NB4 (cell line): ENCODE data around the gene TMEM242.

Experiments used
- DNase-seq: peaks from one replicate; pipeline ENCODE4 v3.0.0; 2010; ENCODE audit warnings: low read depth
- H3K4me3 ChIP-seq: one replicate; pipeline ENCODE4 v1.5.1; 2011; ENCODE audit warnings: mild to moderate bottlenecking, low read depth, low read length, moderate library complexity
- MYC ChIP-seq: IDR thresholded peaks from 2 replicates; pipeline ENCODE4 v1.6.1; 2011; ENCODE audit warnings: low read depth, low read length
- POLR2A ChIP-seq: IDR thresholded peaks from 2 replicates; pipeline ENCODE4 v1.6.1; 2011; ENCODE audit warnings: mild to moderate bottlenecking; ENCODE audit not compliant: insufficient read length; ENCODE audit errors: extremely low read depth
- TF ChIP-seq, protein P1 (sequence below): IDR thresholded peaks from 2 replicates; pipeline ENCODE4 v1.6.1; 2011; ENCODE audit warnings: low read depth, low read length
- TF ChIP-seq, protein P2 (sequence below): IDR thresholded peaks from one replicate; pipeline ENCODE4 v1.5.1; 2012; ENCODE audit warnings: low read depth, low read length

The TMEM242 gene

DNA sequence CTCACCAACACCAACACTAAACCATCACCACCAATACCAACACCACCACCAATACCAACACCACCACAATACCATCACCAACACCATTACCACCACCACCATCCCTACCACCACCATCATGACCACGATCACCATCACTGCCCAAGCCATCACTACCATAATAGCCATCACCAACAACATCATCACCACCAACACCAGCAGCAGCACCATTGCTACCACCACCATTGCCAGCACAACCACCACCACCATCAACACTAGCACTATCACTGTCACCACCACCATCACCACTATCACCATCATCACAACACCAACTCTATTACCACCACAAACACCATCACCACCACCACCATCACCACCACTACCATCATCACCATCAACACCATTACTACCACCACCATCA, 53.0 kb downstream of the TMEM242 start:
- DNase-seq: no peak
- TF ChIP-seq POLR2A (no peak), MYC (no peak)
- TF ChIP-seq, protein P1, sequence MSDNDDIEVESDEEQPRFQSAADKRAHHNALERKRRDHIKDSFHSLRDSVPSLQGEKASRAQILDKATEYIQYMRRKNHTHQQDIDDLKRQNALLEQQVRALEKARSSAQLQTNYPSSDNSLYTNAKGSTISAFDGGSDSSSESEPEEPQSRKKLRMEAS: no peak
- TF ChIP-seq, protein P2, sequence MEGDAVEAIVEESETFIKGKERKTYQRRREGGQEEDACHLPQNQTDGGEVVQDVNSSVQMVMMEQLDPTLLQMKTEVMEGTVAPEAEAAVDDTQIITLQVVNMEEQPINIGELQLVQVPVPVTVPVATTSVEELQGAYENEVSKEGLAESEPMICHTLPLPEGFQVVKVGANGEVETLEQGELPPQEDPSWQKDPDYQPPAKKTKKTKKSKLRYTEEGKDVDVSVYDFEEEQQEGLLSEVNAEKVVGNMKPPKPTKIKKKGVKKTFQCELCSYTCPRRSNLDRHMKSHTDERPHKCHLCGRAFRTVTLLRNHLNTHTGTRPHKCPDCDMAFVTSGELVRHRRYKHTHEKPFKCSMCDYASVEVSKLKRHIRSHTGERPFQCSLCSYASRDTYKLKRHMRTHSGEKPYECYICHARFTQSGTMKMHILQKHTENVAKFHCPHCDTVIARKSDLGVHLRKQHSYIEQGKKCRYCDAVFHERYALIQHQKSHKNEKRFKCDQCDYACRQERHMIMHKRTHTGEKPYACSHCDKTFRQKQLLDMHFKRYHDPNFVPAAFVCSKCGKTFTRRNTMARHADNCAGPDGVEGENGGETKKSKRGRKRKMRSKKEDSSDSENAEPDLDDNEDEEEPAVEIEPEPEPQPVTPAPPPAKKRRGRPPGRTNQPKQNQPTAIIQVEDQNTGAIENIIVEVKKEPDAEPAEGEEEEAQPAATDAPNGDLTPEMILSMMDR: no peak
- no peak overlapping the region for H3K4me3 ChIP-seq

DNA sequence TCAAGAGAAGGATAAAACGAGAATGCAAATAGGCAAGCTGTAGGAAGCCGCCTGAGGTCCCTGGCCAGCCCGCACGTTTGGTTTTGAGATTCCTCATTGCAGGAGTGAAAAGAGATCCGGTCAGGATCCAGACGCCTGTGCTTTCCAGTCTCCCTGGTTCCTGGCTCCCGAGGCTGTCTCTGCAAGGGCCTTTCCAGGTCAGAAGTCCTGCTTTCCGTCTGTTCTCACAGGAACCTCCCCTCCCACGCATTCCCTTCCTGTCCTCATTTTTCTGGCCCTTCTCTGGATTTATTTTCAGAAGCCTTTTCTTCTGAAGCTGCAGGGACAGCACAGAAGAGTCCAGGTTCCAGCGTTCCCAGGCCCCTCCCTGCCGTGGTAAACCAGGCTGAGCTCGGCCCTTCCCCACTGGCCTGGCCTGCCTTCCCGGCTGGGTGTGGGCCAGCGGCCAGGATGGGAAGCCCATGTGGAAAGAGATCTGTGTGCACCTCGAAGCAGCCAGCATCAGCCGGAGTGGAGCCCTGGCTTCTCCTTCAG, 54.0 kb downstream of the TMEM242 start:
- TF ChIP-seq MYC (no peak), POLR2A (no peak)
- TF ChIP-seq, protein P2: no peak
- TF ChIP-seq, protein P1: no peak
- no peak for DNase-seq

DNA sequence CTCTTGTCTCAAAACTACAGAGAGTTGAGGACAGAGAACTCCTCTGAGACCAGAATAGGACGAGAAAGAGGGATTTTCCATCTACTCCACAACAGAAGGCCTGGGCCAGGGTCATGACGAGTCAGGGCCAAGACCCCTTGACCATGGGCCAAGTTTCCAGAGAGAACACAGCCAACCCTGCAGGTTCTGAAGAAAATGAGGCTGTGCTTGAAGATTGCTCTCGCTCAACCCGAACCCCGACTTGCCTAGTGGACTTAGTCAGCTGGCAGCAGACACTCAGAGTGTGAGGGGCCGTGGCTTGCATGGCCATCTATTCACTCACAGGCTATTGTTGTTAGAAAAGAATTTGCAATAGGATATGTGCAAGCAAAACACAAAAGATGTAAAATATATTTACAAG, 54.5 kb downstream of the TMEM242 start:
- H3K4me3 ChIP-seq: no peak overlapping the region
- TF ChIP-seq MYC (no peak), POLR2A (no peak)
- TF ChIP-seq, protein P1: no peak
- TF ChIP-seq, protein P2: no peak
- no peak for DNase-seq

More for the DNA sequence above, 54.0 kb downstream of the TMEM242 start:
- H3K4me3 ChIP-seq: no peak overlapping the region

DNA sequence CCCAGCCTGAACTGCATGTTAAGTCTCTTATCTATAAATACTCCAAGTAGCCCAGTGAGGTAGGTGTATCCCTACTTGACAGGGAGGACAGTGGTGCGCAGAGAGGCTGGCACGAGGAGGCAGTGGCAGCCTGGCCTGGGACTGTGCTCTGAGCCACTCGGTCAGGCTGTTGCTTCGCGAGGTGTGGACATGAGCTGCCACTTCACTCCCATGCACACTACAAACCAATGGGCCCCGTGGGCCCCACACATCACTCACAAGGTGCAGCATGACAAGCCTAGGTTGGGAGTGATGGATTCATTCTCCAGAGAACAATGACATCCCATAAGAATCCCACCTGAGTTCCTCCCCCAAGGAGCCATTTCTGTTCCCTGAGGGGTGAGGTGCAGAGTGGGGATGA, 54.9 kb downstream of the TMEM242 start:
- TF ChIP-seq, protein P2: no peak
- TF ChIP-seq MYC (no peak), POLR2A (no peak)
- TF ChIP-seq, protein P1: no peak
- no peak overlapping the region for H3K4me3 ChIP-seq
- no peak for DNase-seq

DNA sequence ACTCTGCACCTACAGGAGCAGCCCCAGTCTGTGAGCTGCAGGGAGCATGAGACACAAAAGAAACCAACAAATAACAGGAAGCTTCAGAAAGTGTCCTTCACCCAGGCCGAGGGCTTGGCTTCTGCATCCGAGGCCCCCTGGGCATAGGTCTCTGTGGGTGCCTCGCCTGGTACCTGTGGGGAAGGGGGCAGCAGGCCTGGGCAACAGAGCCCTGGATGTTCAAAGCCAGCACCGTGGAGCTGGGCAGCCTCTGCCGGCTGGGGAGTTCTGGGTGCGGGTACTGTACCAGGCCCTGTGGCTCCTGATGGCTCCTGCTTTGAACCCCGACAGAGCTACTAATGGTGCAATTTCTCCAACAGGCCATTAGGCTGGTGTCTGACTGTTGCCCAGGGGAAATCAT, 55.7 kb downstream of the TMEM242 start:
- no peak overlapping the region for H3K4me3 ChIP-seq
- TF ChIP-seq POLR2A: no peak
- DNase-seq: no peak

DNA sequence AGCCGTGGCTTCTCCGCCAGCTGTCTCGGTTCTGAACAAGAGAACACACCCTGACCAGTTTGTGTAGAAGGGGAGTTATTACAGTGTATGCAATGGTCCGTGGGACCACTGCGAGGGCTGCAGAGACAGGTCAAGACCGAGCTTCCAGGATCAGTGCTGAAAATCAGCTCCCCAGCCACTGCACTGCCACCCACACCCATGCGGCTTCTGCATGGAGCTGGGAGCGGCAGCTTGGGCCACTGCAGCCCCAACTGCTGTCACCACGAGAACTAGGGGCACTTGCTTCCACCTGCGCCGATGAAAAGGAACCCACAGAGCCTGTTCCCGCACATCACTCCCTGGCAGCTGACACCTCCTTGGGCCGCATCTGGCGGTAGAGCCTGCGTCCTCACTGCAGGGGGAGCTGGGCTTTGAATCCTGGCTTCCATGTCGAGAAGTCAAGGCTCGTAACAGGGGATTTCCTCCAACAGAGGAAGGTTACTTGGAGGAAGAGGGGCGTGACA, 56.2 kb downstream of the TMEM242 start:
- TF ChIP-seq POLR2A (no peak), MYC (no peak)
- TF ChIP-seq, protein P2: no peak
- TF ChIP-seq, protein P1: no peak
- DNase-seq: no peak
- H3K4me3 ChIP-seq: no peak overlapping the region
